ENCODE measurements around the gene SH3D19.
A peak's percentile ranks its signal among the peaks of the same experiment; 100 is the strongest.
"Not testable (repeated sequence)": the region's sequence is repeated elsewhere in the genome, so short reads cannot be mapped to it uniquely, and the experiment has no call there.

Gene SH3D19

DNA sequence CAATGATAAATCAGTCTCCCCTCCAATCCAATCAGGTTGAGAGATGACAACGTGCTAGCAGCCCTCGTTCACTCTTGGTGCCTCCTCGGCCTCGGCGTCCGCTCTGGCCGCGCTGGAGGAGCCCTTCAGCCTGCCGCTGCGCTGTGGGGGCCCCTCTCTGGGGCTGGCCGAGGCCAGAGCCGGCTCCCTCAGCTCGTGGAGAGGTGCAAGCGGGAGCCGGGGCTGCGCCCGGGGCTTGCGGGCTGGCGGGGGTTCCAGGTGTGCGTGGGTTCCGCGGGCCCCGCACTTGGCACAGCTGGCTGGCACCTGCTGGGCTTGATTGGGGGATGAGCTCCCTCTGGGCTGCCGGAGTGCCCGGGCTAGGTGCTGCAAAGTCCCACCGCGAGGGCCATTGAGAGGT lies 89.4 kb downstream of the SH3D19 start:
- no peak overlapping the region for H3K4me3 ChIP-seq (ENCODE audit: low read depth, low read length)
- no peak for DNase-seq (ENCODE audit: low read depth)
- TF ChIP-seq, protein P1, sequence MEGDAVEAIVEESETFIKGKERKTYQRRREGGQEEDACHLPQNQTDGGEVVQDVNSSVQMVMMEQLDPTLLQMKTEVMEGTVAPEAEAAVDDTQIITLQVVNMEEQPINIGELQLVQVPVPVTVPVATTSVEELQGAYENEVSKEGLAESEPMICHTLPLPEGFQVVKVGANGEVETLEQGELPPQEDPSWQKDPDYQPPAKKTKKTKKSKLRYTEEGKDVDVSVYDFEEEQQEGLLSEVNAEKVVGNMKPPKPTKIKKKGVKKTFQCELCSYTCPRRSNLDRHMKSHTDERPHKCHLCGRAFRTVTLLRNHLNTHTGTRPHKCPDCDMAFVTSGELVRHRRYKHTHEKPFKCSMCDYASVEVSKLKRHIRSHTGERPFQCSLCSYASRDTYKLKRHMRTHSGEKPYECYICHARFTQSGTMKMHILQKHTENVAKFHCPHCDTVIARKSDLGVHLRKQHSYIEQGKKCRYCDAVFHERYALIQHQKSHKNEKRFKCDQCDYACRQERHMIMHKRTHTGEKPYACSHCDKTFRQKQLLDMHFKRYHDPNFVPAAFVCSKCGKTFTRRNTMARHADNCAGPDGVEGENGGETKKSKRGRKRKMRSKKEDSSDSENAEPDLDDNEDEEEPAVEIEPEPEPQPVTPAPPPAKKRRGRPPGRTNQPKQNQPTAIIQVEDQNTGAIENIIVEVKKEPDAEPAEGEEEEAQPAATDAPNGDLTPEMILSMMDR (IDR thresholded peaks at IDR 0.05; ENCODE audit: insufficient read depth, low read depth, low read length, missing control alignments) = no peak

DNA sequence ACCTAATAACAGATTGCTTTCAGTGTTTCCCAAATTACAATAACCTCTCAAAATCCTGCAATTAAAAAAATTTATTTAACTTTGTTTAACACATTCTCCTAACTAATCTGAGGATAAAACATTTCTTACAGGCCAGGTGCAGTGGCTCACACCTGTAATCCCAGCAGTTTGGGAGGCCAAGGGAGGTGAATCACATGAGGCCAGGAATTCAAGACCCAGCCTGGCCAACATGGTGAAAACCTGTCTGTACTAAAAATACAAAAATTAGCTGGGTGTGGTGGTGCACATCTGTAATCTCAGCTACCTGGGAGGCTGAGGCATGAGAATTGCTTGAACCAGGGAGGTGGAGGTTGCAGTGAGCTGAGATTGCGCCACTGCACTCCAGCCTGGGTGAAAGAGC lies 90.0 kb downstream of the SH3D19 start:
- H3K4me3 ChIP-seq (ENCODE audit: low read depth, low read length); DNase-seq (ENCODE audit: low read depth): not testable (repeated sequence)

DNA sequence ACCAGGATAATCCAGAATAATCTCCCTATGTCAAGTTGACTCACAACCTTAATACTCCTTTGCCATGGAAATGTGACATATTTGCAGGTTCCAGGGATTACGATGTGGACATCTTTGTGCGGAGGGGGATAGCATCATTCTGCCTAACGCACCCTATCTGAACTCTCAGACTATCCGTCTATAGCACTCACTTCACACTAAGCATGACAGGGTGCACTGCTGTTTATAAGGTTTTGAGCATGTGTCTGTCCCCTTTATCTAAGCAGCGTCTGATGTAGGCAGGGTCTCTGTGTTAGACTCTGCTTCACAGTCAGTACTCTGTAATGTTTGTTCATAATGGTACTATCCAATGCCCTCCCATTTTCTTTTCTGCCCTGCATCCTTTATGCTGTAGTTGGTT lies 91.8 kb downstream of the SH3D19 start:
- H3K4me3 ChIP-seq (ENCODE audit: low read depth, low read length) = no peak overlapping the region
- TF ChIP-seq, protein P1 (IDR thresholded peaks at IDR 0.05; ENCODE audit: insufficient read depth, low read depth, low read length, missing control alignments) = no peak
- DNase-seq (ENCODE audit: low read depth) = no peak

DNA sequence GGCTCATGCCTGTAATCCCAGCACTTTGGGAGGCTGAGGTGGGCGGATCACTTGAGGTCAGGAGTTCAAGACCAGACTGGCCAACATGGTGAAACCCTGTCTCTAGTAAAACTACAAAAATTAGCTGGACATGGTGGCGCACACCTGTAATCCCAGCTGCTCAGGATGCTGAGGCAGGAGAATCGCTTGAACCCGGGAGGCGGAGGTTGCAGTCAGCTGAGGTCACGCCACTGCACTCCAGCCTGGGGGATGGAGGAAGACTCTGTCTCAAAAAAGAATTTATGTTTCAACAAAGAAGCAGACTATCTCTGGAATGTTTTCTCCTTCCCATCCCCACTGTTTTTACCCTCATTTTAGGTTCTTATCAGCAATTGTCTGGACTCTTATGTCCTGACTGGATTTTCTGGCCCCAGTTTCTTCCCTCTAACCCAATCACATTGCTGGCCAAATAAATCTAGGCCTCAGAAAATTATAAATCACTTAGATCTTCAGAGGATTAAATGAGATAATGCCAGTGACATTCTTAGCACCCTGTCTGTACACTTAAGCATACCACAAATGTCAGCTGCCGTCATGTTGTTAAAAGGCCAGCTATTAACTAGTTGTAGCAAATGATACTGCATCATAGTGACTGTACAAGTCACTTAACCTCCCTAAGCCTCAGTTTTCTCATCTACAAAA lies 93.3 kb downstream of the SH3D19 start:
- H3K4me3 ChIP-seq (ENCODE audit: low read depth, low read length) = no peak overlapping the region
- no peak for DNase-seq (ENCODE audit: low read depth)
- TF ChIP-seq, protein P1 (IDR thresholded peaks at IDR 0.05; ENCODE audit: insufficient read depth, low read depth, low read length, missing control alignments) = no peak

DNA sequence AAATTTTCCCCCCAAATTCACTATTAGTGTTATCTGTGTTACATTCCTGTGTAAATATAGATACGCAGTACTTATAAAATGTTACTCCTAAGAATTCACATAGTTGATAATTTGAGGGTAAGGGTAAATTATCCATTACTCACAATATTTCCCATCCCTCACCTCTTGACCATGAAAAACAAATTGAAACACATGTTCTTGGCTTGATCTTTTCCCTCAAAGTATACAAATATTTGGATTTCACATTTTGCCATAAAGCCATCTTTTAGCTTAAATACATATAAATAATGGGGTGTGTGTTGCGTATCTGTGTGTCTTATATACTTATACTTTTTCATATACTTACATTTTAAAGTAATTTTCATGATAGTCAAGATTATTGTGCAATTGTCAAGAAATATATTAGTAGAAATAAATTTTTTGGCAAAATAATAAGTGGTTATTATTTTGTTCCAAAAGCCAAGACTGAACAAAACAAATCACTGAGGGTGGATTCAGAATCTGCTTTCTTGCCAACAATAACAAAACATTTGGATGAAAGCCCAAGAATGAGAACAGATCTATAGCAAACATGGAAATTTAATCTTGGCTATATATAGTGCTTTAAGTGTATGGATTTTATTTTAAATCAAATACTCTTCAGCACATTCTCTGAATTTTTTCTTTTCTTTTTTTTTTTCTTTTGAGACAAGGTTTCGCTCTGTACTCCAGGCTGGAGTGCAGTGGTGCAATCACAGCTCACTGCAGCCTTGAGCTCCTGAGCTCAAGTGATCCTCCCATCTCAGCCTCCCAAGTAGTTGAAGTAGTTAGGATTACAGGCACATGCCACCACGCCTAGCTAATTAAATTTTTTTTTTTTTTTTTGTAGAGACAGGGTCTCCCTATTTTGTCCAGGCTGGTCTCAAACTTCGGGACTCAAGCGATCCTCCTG lies 97.0 kb downstream of the SH3D19 start:
- TF ChIP-seq, protein P1 (IDR thresholded peaks at IDR 0.05; ENCODE audit: insufficient read depth, low read depth, low read length, missing control alignments) = no peak
- no peak for DNase-seq (ENCODE audit: low read depth)
- H3K4me3 ChIP-seq (ENCODE audit: low read depth, low read length) = no peak overlapping the region

DNA sequence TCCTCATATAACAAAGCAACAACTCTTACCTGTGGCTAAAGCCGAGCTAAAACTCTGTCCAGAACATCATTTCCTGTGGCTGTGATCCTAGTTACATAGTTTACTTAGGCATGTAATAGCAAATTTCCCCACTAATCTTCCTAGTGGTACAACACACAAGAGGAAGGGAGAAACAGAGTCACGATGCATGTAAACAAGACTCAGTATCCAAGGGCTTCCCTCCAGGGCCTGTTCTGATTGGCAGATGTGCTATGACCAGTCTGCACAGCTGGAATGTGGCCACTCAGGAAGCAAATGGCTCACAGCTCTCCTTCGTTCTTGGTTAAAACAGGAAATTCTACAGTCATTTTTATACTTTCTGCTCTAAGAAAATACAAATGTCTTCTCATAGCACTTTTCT lies 97.7 kb downstream of the SH3D19 start:
- DNase-seq (ENCODE audit: low read depth) = peak; percentile 19
- TF ChIP-seq, protein P1 (IDR thresholded peaks at IDR 0.05; ENCODE audit: insufficient read depth, low read depth, low read length, missing control alignments) = no peak
- H3K4me3 ChIP-seq (ENCODE audit: low read depth, low read length) = no peak overlapping the region

DNA sequence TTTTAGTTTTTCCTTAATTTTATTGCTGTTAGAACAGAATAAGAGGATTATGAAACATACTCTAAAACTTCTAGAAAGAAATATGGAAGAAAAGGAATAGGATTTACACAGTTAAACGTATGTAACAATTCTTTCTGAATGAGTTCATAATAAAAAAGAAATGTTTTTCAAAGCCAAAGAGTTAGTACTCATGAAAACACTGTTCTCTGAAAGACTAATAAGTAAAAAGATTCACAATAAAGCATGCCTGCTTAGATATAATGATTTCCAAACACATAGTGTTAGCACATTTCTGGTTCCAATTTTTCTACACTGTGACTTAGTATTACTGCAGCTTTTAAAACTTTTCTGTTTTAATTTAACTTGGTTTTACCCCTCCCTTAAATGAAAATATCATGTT lies 98.2 kb downstream of the SH3D19 start:
- DNase-seq (ENCODE audit: low read depth) = no peak
- TF ChIP-seq, protein P1 (IDR thresholded peaks at IDR 0.05; ENCODE audit: insufficient read depth, low read depth, low read length, missing control alignments) = no peak
- no peak overlapping the region for H3K4me3 ChIP-seq (ENCODE audit: low read depth, low read length)
